ENCODE data around the gene PAPPA.

PAPPA gene

DNA sequence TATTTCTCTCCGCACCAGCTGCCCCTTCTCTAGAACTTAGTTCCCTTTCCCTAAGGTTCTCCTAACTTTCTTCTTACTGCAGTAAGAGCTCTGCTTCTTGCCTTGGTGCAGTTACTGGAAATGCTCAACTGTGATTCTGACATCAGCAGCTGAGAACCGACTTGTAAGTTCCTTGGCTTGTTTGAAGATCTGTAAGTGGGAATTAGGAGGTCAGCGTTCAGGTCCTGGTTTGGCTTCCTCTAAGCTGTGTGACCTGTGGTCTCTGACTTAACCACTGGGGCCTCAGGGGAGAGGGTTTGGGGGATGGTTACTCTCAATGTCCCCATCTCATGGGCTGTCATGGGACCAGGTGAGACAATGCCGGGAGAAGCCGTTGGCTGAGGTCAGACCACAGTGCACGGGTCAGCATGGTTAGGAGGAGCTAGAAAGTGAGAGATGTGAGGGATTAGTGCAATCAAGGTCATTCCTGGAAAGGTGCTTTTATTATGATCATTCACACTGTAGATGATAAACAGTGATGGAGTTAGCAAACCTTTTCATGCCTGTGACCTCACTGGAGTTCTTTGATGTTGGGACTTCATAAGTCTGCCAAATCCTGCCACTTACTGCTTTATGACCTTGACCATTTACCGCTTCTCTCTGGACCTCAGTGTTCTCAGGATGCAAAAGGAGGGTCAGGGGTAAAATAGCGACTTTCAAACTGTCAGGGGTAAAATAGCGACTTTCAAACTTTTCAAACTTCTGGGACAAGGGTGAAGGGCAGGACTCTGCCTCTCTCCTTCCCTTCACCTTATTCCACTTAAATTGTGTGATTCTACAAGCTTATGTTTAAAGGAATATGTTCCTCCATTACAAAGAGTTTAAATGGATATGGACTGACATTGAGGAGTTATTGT is 7.3 kb downstream of the PAPPA start:
- no peak overlapping the region for H3K4me3 ChIP-seq (ENCODE audit: low read depth in 1 of 2, low read length in 2 of 2)
- H3K27me3 ChIP-seq (ENCODE audit: control insufficient read depth in 1 of 2, insufficient read depth in 2 of 2, low read length in 2 of 2): peaks cover 21 to 33% of the 10 kb centered on the region in 2 donors
- peaks cover 0 to 3% of the 10 kb centered on the region in 2 donors for H3K4me1 ChIP-seq (ENCODE audit: control insufficient read depth in 1 of 2, insufficient read depth in 2 of 2, low read length in 2 of 2)
- no peaks in the 10 kb centered on the region for H3K36me3 ChIP-seq (ENCODE audit: control insufficient read depth in 1 of 2, insufficient read depth in 2 of 2, low read length in 2 of 2)
- H3K9me3 ChIP-seq (ENCODE audit: control insufficient read depth in 1 of 2, low read length in 2 of 2): no peaks in the 10 kb centered on the region
- H3K9ac ChIP-seq (ENCODE audit: low read depth in 1 of 2, low read length in 2 of 2): no peak overlapping the region
- no peak overlapping the region for H3K27ac ChIP-seq (ENCODE audit: low read depth, low read length)

DNA sequence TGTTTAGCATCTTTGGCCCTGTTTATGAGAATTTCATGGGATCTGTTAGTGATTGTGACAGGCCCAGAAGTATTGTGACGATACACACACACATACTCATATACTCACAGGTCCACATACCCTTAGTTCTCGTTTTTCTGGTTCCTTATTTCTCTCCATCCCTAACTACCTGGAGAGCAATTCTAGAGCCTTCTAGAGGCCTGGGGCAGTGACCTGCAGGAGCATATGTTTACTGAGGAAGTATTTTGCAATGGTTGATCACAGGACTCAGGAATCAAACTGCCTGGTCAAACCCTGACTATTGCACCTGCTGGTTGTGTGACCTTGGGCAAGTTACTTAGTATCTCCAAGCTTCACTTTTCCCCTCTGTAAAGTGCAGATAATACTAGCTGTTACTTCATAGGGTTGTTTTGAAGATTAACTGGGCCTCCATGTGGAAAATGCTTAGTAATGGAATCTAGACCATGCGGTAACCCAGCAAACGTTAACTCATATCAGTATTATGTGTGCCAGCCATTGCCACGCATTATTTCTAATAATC is 8.7 kb downstream of the PAPPA start:
- no peaks in the 10 kb centered on the region for H3K9me3 ChIP-seq (ENCODE audit: control insufficient read depth in 1 of 2, low read length in 2 of 2)
- H3K9ac ChIP-seq (ENCODE audit: low read depth in 1 of 2, low read length in 2 of 2): no peak overlapping the region
- H3K4me1 ChIP-seq (ENCODE audit: control insufficient read depth in 1 of 2, insufficient read depth in 2 of 2, low read length in 2 of 2): no peaks in the 10 kb centered on the region
- no peak overlapping the region for H3K27ac ChIP-seq (ENCODE audit: low read depth, low read length)
- H3K27me3 ChIP-seq (ENCODE audit: control insufficient read depth in 1 of 2, insufficient read depth in 2 of 2, low read length in 2 of 2): peaks cover 9 to 21% of the 10 kb centered on the region in 2 donors
- no peaks in the 10 kb centered on the region for H3K36me3 ChIP-seq (ENCODE audit: control insufficient read depth in 1 of 2, insufficient read depth in 2 of 2, low read length in 2 of 2)
- H3K4me3 ChIP-seq (ENCODE audit: low read depth in 1 of 2, low read length in 2 of 2): no peak overlapping the region

GRCh38 chr9:116163293-116164055 is 9.9 kb downstream of the PAPPA start:
- Histone ChIP-seq H3K4me1 (ENCODE audit: control insufficient read depth in 1 of 2, insufficient read depth in 2 of 2, low read length in 2 of 2) (no peaks in the 10 kb centered on the region), H3K36me3 (ENCODE audit: control insufficient read depth in 1 of 2, insufficient read depth in 2 of 2, low read length in 2 of 2) (no peaks in the 10 kb centered on the region), H3K9me3 (ENCODE audit: control insufficient read depth in 1 of 2, low read length in 2 of 2) (no peaks in the 10 kb centered on the region), H3K4me3 (ENCODE audit: low read depth in 1 of 2, low read length in 2 of 2) (no peak overlapping the region), H3K27me3 (ENCODE audit: control insufficient read depth in 1 of 2, insufficient read depth in 2 of 2, low read length in 2 of 2) (peaks cover 9 to 14% of the 10 kb centered on the region in 2 donors), H3K27ac (ENCODE audit: low read depth, low read length) (no peak overlapping the region), H3K9ac (ENCODE audit: low read depth in 1 of 2, low read length in 2 of 2) (no peak overlapping the region)

DNA sequence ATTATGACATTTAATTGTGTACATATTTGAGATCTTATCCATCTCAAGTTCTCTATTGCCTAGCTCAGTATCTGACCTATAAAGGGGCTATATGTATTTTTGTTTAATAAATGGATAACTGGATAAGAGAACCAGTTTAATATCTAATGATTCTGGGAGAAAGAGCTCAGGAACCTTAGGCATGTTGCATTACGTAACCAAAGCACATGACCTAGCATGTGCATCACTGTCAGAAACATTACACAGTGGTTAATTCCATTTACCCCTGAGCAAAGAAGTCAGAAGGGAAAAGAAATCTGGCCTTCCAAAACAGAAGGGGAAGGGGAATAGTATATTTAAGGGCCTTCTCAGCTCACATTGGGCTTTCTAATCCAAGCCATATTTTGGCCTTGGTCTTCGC is 12.3 kb downstream of the PAPPA start:
- Histone ChIP-seq H3K27ac (ENCODE audit: low read depth, low read length) (no peak overlapping the region), H3K9ac (ENCODE audit: low read depth in 1 of 2, low read length in 2 of 2) (no peak overlapping the region), H3K4me1 (ENCODE audit: control insufficient read depth in 1 of 2, insufficient read depth in 2 of 2, low read length in 2 of 2) (no peaks in the 10 kb centered on the region), H3K27me3 (ENCODE audit: control insufficient read depth in 1 of 2, insufficient read depth in 2 of 2, low read length in 2 of 2) (peaks cover 3 to 5% of the 10 kb centered on the region in 2 donors), H3K9me3 (ENCODE audit: control insufficient read depth in 1 of 2, low read length in 2 of 2) (no peaks in the 10 kb centered on the region), H3K36me3 (ENCODE audit: control insufficient read depth in 1 of 2, insufficient read depth in 2 of 2, low read length in 2 of 2) (no peaks in the 10 kb centered on the region), H3K4me3 (ENCODE audit: low read depth in 1 of 2, low read length in 2 of 2) (no peak overlapping the region)

GRCh38 chr9:116166713-116167112 is 13.1 kb downstream of the PAPPA start:
- Histone ChIP-seq H3K36me3 (ENCODE audit: control insufficient read depth in 1 of 2, insufficient read depth in 2 of 2, low read length in 2 of 2) (no peaks in the 10 kb centered on the region), H3K27ac (ENCODE audit: low read depth, low read length) (no peak overlapping the region)

DNA sequence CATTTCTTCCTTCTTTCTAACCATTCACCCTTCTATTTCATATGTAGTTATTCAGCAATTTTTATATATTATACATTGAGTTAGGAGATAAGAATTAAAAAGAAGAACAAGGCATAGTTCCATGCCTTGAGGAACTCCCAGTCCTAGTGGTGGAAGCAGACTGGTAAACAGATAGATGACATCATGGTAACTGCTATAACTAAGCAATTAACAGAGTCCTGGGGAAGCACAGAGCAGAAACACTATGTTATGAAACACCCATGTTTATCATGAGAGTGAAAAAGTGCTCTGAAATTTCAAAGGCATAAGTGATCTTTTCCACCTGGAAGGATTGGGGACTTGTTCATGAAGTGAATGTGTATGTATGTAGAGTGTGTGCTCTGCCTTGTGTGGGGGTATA is 14.6 kb downstream of the PAPPA start:
- H3K9me3 ChIP-seq (ENCODE audit: control insufficient read depth in 1 of 2, low read length in 2 of 2): no peaks in the 10 kb centered on the region
- H3K27ac ChIP-seq (ENCODE audit: low read depth, low read length): no peak overlapping the region
- H3K27me3 ChIP-seq (ENCODE audit: control insufficient read depth in 1 of 2, insufficient read depth in 2 of 2, low read length in 2 of 2): no peaks in the 10 kb centered on the region
- no peak overlapping the region for H3K9ac ChIP-seq (ENCODE audit: low read depth in 1 of 2, low read length in 2 of 2)
- no peaks in the 10 kb centered on the region for H3K36me3 ChIP-seq (ENCODE audit: control insufficient read depth in 1 of 2, insufficient read depth in 2 of 2, low read length in 2 of 2)
- H3K4me1 ChIP-seq (ENCODE audit: control insufficient read depth in 1 of 2, insufficient read depth in 2 of 2, low read length in 2 of 2): no peaks in the 10 kb centered on the region
- no peak overlapping the region for H3K4me3 ChIP-seq (ENCODE audit: low read depth in 1 of 2, low read length in 2 of 2)

More at GRCh38 chr9:116166713-116167112, 13.1 kb downstream of the PAPPA start:
- Histone ChIP-seq H3K4me1 (ENCODE audit: control insufficient read depth in 1 of 2, insufficient read depth in 2 of 2, low read length in 2 of 2) (no peaks in the 10 kb centered on the region), H3K4me3 (ENCODE audit: low read depth in 1 of 2, low read length in 2 of 2) (no peak overlapping the region), H3K9ac (ENCODE audit: low read depth in 1 of 2, low read length in 2 of 2) (no peak overlapping the region), H3K27me3 (ENCODE audit: control insufficient read depth in 1 of 2, insufficient read depth in 2 of 2, low read length in 2 of 2) (no peaks in the 10 kb centered on the region), H3K9me3 (ENCODE audit: control insufficient read depth in 1 of 2, low read length in 2 of 2) (no peaks in the 10 kb centered on the region)

GRCh38 chr9:116172216-116172615 is 18.6 kb downstream of the PAPPA start:
- no peaks in the 10 kb centered on the region for H3K9me3 ChIP-seq (ENCODE audit: control insufficient read depth in 1 of 2, low read length in 2 of 2)
- no peaks in the 10 kb centered on the region for H3K27me3 ChIP-seq (ENCODE audit: control insufficient read depth in 1 of 2, insufficient read depth in 2 of 2, low read length in 2 of 2)
- H3K4me1 ChIP-seq (ENCODE audit: control insufficient read depth in 1 of 2, insufficient read depth in 2 of 2, low read length in 2 of 2): no peaks in the 10 kb centered on the region
- H3K27ac ChIP-seq (ENCODE audit: low read depth, low read length): no peak overlapping the region
- no peaks in the 10 kb centered on the region for H3K36me3 ChIP-seq (ENCODE audit: control insufficient read depth in 1 of 2, insufficient read depth in 2 of 2, low read length in 2 of 2)
- no peak overlapping the region for H3K4me3 ChIP-seq (ENCODE audit: low read depth in 1 of 2, low read length in 2 of 2)
- H3K9ac ChIP-seq (ENCODE audit: low read depth in 1 of 2, low read length in 2 of 2): no peak overlapping the region

GRCh38 chr9:116174347-116174746 is 20.8 kb downstream of the PAPPA start:
- Histone ChIP-seq H3K27me3 (ENCODE audit: control insufficient read depth in 1 of 2, insufficient read depth in 2 of 2, low read length in 2 of 2) (no peaks in the 10 kb centered on the region), H3K27ac (ENCODE audit: low read depth, low read length) (no peak overlapping the region), H3K4me1 (ENCODE audit: control insufficient read depth in 1 of 2, insufficient read depth in 2 of 2, low read length in 2 of 2) (no peaks in the 10 kb centered on the region)

DNA sequence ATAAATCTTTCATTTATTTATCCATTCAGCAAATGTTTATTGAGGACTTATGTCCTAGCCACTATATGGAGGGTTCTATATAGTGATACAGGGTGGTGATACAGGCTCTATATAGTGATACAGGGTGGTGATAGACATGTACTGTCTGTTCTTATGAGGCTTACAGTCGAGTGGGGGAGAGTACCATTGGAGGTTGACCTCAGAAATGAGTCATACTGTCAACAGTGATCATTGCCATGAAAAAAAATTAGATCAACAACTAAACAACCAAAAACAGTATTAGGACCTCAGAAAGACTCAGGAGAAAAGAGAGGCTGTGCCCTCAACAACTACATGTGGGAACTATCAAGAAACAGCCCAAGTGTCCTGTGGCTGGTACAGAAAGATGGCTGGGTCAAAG is 22.0 kb downstream of the PAPPA start:
- H3K4me3 ChIP-seq (ENCODE audit: low read depth in 1 of 2, low read length in 2 of 2): no peak overlapping the region
- H3K27me3 ChIP-seq (ENCODE audit: control insufficient read depth in 1 of 2, insufficient read depth in 2 of 2, low read length in 2 of 2): no peaks in the 10 kb centered on the region
- H3K27ac ChIP-seq (ENCODE audit: low read depth, low read length): no peak overlapping the region
- H3K9me3 ChIP-seq (ENCODE audit: control insufficient read depth in 1 of 2, low read length in 2 of 2): no peaks in the 10 kb centered on the region
- no peak overlapping the region for H3K9ac ChIP-seq (ENCODE audit: low read depth in 1 of 2, low read length in 2 of 2)
- no peaks in the 10 kb centered on the region for H3K36me3 ChIP-seq (ENCODE audit: control insufficient read depth in 1 of 2, insufficient read depth in 2 of 2, low read length in 2 of 2)
- no peaks in the 10 kb centered on the region for H3K4me1 ChIP-seq (ENCODE audit: control insufficient read depth in 1 of 2, insufficient read depth in 2 of 2, low read length in 2 of 2)

More at GRCh38 chr9:116174347-116174746, 20.8 kb downstream of the PAPPA start:
- no peaks in the 10 kb centered on the region for H3K36me3 ChIP-seq (ENCODE audit: control insufficient read depth in 1 of 2, insufficient read depth in 2 of 2, low read length in 2 of 2)
- no peak overlapping the region for H3K9ac ChIP-seq (ENCODE audit: low read depth in 1 of 2, low read length in 2 of 2)
- no peak overlapping the region for H3K4me3 ChIP-seq (ENCODE audit: low read depth in 1 of 2, low read length in 2 of 2)
- H3K9me3 ChIP-seq (ENCODE audit: control insufficient read depth in 1 of 2, low read length in 2 of 2): no peaks in the 10 kb centered on the region
